ENCODE measurements around the gene TACSTD2. TPM values are rescaled to one million over a fixed set of nuclear protein-coding genes. Genes with fewer than 3 reads are reported as not detected.

Gene TACSTD2
- total RNA-seq, 1 donor from 2014 or later, result 169 TPM

DNA sequence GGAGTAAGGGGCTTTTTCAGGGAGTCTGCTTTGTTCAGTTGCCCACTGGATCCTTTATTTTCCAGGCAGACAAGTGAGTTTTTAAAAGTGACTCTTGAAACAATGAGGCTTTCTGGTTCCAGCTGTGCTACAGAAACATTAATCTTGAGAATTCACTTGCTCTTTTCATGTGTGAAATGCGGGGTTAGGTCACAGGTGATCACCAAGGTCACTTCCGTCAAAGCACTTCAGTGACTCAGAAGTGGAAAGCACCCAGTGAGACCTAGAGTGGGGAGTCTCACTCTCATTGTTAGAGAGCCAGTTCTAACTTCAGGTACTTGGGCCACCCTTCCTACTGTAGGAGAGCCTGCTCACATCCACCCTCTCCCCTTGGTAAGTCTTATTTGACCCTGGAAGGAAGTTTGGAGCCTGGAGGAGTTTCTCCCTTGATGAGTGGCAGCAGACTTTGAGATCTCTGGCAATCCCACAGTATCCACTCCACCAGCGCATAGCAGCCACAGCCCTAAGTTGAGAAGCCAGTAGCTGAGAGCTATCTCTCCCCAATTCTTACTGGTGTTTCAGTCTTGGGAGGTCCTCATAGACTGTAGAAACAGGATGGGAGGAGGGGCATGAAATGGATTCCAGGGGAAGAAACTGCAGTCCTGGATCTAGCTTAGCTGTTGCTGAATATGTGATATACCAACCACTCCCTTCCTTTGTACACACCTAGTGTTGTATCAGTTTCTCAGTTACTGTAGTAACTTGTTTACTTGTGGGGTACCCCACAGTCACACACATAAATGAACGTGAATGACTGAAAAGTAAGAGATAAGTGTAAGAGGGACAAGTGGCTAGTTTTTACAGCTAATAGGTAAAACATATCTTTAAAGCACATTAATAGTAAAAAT is 3.1 kb downstream of the TACSTD2 start:
- peaks cover 3% of the 10 kb centered on the region for H3K27me3 ChIP-seq (ENCODE audit: control insufficient read depth, insufficient read depth, low read length)
- DNase-seq (ENCODE audit: low read depth), result no peak
- H3K36me3 ChIP-seq (ENCODE audit: control insufficient read depth, insufficient read depth, low read length), result no peaks in the 10 kb centered on the region
- TF ChIP-seq, protein P1, sequence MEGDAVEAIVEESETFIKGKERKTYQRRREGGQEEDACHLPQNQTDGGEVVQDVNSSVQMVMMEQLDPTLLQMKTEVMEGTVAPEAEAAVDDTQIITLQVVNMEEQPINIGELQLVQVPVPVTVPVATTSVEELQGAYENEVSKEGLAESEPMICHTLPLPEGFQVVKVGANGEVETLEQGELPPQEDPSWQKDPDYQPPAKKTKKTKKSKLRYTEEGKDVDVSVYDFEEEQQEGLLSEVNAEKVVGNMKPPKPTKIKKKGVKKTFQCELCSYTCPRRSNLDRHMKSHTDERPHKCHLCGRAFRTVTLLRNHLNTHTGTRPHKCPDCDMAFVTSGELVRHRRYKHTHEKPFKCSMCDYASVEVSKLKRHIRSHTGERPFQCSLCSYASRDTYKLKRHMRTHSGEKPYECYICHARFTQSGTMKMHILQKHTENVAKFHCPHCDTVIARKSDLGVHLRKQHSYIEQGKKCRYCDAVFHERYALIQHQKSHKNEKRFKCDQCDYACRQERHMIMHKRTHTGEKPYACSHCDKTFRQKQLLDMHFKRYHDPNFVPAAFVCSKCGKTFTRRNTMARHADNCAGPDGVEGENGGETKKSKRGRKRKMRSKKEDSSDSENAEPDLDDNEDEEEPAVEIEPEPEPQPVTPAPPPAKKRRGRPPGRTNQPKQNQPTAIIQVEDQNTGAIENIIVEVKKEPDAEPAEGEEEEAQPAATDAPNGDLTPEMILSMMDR (IDR thresholded peaks at IDR 0.05; ENCODE audit: insufficient read depth, low read length, poor library complexity, severe bottlenecking), result no peak
- peak overlapping the region; percentile 2 for H3K4me3 ChIP-seq (ENCODE audit: low read depth, low read length)

DNA sequence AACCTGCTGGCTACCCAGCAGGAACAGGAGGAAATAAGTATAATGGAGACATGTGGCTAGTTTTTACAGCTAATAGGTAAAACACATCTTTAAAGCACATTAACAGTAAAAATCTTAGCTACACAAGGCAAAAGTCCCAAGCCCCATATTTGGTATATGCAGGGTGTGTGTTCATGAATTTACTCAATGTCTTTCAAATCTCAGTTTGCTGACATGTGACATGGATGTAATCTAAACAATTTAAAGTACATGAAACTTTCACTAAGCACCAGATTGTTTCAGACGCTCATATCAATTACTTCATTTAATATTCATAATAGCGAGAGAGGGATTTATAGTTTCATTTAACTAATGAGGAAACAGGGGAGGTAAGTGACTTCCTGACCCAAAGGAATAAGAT is 3.9 kb downstream of the TACSTD2 start:
- Histone ChIP-seq H3K36me3 (ENCODE audit: control insufficient read depth, insufficient read depth, low read length) (no peaks in the 10 kb centered on the region), H3K4me3 (ENCODE audit: low read depth, low read length) (no peak overlapping the region), H3K27me3 (ENCODE audit: control insufficient read depth, insufficient read depth, low read length) (peaks cover 3% of the 10 kb centered on the region)
- no peak for DNase-seq (ENCODE audit: low read depth)
- TF ChIP-seq, protein P1 (IDR thresholded peaks at IDR 0.05; ENCODE audit: insufficient read depth, low read length, poor library complexity, severe bottlenecking), result no peak

DNA sequence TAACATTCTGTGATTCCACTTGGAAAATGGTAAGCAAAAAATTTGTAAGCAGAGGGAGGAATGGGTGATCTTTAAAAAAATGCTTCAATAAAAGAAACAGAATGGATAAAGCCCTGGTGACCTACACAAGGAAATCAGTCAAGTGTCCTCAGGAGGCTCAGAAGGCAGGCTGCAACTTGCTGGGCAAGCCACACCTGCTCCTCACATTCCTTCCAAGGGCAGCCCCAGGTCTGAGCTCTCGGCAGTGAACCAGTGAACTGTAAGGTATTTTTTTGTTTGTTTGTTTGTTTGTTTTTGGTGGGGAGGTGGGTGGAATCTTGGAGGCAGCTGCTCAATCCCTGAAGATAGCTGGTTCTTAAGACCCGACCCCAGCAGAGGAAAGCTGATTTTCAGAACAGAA is 4.4 kb downstream of the TACSTD2 start:
- Histone ChIP-seq H3K4me3 (ENCODE audit: low read depth, low read length) (no peak overlapping the region), H3K27me3 (ENCODE audit: control insufficient read depth, insufficient read depth, low read length) (peaks cover 3% of the 10 kb centered on the region), H3K36me3 (ENCODE audit: control insufficient read depth, insufficient read depth, low read length) (no peaks in the 10 kb centered on the region)
- TF ChIP-seq, protein P1 (IDR thresholded peaks at IDR 0.05; ENCODE audit: insufficient read depth, low read length, poor library complexity, severe bottlenecking), result no peak
- no peak for DNase-seq (ENCODE audit: low read depth)

DNA sequence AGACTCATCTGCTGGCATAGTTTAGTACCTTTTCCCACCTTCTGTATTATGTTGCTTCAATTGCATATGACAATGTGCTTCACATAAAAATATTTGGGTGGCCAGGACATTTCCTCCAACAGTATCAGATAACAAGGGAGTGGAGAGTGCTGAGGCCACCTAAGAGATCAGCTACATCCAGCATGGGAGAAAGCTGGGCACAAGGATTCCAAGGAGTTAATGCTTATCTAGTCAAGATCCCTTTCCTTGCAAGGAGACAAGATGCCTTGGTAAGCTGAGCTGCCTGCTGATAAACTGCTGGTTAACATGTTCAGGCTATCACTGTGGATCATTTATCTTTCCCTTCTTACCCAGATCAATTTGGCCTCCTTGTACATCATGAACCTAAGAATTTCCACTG is 5.4 kb downstream of the TACSTD2 start:
- TF ChIP-seq, protein P1 (IDR thresholded peaks at IDR 0.05; ENCODE audit: insufficient read depth, low read length, poor library complexity, severe bottlenecking), result no peak
- Histone ChIP-seq H3K36me3 (ENCODE audit: control insufficient read depth, insufficient read depth, low read length) (no peaks in the 10 kb centered on the region), H3K4me3 (ENCODE audit: low read depth, low read length) (no peak overlapping the region), H3K27me3 (ENCODE audit: control insufficient read depth, insufficient read depth, low read length) (peaks cover 2% of the 10 kb centered on the region)
- no peak for DNase-seq (ENCODE audit: low read depth)

DNA sequence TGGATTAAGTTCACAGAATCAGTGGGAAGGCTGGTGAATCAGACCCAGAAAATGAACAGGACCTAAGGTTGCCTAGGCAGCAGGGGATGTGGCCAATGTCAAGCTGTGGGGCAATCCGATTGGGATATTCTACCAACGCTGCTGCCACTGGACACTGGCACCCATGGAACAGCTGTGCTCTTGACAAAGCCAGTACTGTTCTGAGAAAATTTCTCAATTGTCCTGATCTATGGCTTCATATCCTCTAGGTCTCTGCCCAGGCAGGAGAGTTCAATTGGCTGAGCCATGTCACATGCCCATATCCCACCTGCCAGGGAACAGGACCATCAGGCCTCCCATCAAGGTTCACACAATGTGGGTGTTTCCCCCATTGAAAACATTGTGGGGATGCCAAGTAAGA is 6.2 kb downstream of the TACSTD2 start:
- no peak for DNase-seq (ENCODE audit: low read depth)
- TF ChIP-seq, protein P1 (IDR thresholded peaks at IDR 0.05; ENCODE audit: insufficient read depth, low read length, poor library complexity, severe bottlenecking), result no peak
- no peaks in the 10 kb centered on the region for H3K27me3 ChIP-seq (ENCODE audit: control insufficient read depth, insufficient read depth, low read length)

DNA sequence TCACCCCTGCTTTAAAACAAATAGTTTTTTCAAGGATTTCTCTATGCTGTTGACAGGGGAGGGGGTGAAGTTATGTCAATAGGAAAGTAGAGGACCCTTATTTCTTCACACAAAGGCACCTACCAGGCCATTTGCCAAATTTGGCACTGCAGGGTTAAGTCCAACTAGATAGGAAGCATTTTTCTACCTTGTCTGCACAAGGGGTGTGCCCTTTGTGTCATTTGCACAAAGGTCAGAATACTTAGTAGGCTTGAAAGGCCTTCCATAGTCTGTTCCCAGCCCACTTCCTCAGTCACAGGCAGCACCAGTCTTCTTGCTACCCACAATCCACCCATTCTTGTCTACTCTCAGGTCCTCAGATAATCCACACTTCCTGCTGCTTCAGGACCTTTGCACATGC is 7.0 kb downstream of the TACSTD2 start:
- TF ChIP-seq, protein P1 (IDR thresholded peaks at IDR 0.05; ENCODE audit: insufficient read depth, low read length, poor library complexity, severe bottlenecking), result no peak
- no peak for DNase-seq (ENCODE audit: low read depth)
- Histone ChIP-seq H3K36me3 (ENCODE audit: control insufficient read depth, insufficient read depth, low read length) (no peaks in the 10 kb centered on the region), H3K27me3 (ENCODE audit: control insufficient read depth, insufficient read depth, low read length) (no peaks in the 10 kb centered on the region), H3K4me3 (ENCODE audit: low read depth, low read length) (no peak overlapping the region)

More for the DNA sequence above, 6.2 kb downstream of the TACSTD2 start:
- Histone ChIP-seq H3K4me3 (ENCODE audit: low read depth, low read length) (no peak overlapping the region), H3K36me3 (ENCODE audit: control insufficient read depth, insufficient read depth, low read length) (no peaks in the 10 kb centered on the region)
